Measurements from ENCODE around the gene OASL.

Gene OASL

GRCh38 chr12:120988658-120989057, 50.4 kb downstream of the OASL start:
- DNase-seq = no peak

GRCh38 chr12:120988234-120988633, 50.8 kb downstream of the OASL start:
- DNase-seq = no peak

GRCh38 chr12:120984351-120984898, 54.6 kb downstream of the OASL start:
- DNase-seq = no peak

- no peak for DNase-seq
Observed at GRCh38 chr12:120983759-120984158, 55.3 kb downstream of the OASL start.

- DNase-seq = no peak
Observed at GRCh38 chr12:120982659-120983058, 56.4 kb downstream of the OASL start.

- DNase-seq = no peak
Observed at GRCh38 chr12:120981407-120981941, 57.6 kb downstream of the OASL start.

GRCh38 chr12:120980800-120981368, 58.2 kb downstream of the OASL start:
- no peak for DNase-seq

- no peak for DNase-seq
Observed at GRCh38 chr12:120979862-120980696, 59.0 kb downstream of the OASL start.

- no peak for DNase-seq
Observed at GRCh38 chr12:120979220-120979861, 59.7 kb downstream of the OASL start.

- no peak for DNase-seq
Observed at GRCh38 chr12:120978296-120979219, 60.5 kb downstream of the OASL start, which contains the start of gene HNF1A. HNF1A (plus strand) TSS chr12:120978543; CDS start chr12:120978769, 226 bp downstream.

- DNase-seq = no peak
Observed at GRCh38 chr12:120977531-120978295, 61.3 kb downstream of the OASL start.

- DNase-seq = no peak
Observed at GRCh38 chr12:120972870-120973543, 66.0 kb downstream of the OASL start.

- DNase-seq = peak; percentile 24
Observed at GRCh38 chr12:120971299-120972180, 67.5 kb downstream of the OASL start.

- no peak for DNase-seq
Observed at GRCh38 chr12:120970310-120970709, 68.7 kb downstream of the OASL start.

Measured in DMS153 (cell line).